ENCODE results near the gene EPB41L4A. TPM values are rescaled to one million over a fixed set of nuclear protein-coding genes. Genes with fewer than 3 reads are reported as not detected.
"Not testable (repeated sequence)": the region's sequence is repeated elsewhere in the genome, so short reads cannot be mapped to it uniquely, and the experiment has no call there.

Gene EPB41L4A
- total RNA-seq, 2 donors from 2014 or later, result 9.7 to 12.2 TPM

GRCh38 chr5:112372543-112372942 lies 46.5 kb downstream of the EPB41L4A start:
- TF ChIP-seq CTCF (IDR thresholded peaks at IDR 0.05), result no peak
- no peaks in the 10 kb centered on the region for H3K9me3 ChIP-seq
- no peaks in the 10 kb centered on the region for H3K36me3 ChIP-seq
- no peak overlapping the region for H3K4me3 ChIP-seq
- ATAC-seq (ENCODE audit: insufficient number of reproducible peaks, low FRiP score, low read depth) (no peak), DNase-seq (ENCODE audit: low spot score) (no peak)
- H3K27me3 ChIP-seq (replicated peaks; ENCODE audit: insufficient read depth), result no peaks in the 10 kb centered on the region
- no peak overlapping the region for H3K27ac ChIP-seq
- H3K4me1 ChIP-seq (ENCODE audit: control insufficient read depth in 1 of 2, low read depth in 2 of 2), result peaks cover 0 to 11% of the 10 kb centered on the region in 2 donors

- H3K27ac ChIP-seq, result no peak overlapping the region
- no peaks in the 10 kb centered on the region for H3K27me3 ChIP-seq (replicated peaks; ENCODE audit: insufficient read depth)
- H3K4me1 ChIP-seq (ENCODE audit: control insufficient read depth in 1 of 2, low read depth in 2 of 2), result peaks cover 0 to 11% of the 10 kb centered on the region in 2 donors
- DNase-seq (ENCODE audit: low spot score), result no peak
- no peak for TF ChIP-seq CTCF (IDR thresholded peaks at IDR 0.05)
- H3K4me3 ChIP-seq, result no peak overlapping the region
- no peaks in the 10 kb centered on the region for H3K36me3 ChIP-seq
- H3K9me3 ChIP-seq, result no peaks in the 10 kb centered on the region
- no peak for ATAC-seq (ENCODE audit: insufficient number of reproducible peaks, low FRiP score, low read depth)
These were observed 48.0 kb downstream of the EPB41L4A start for GRCh38 chr5:112371067-112371466.

GRCh38 chr5:112367400-112367799 lies 51.7 kb downstream of the EPB41L4A start:
- H3K4me1 ChIP-seq (ENCODE audit: control insufficient read depth in 1 of 2, low read depth in 2 of 2), result no peaks in the 10 kb centered on the region
- no peak overlapping the region for H3K27ac ChIP-seq
- H3K27me3 ChIP-seq (replicated peaks; ENCODE audit: insufficient read depth), result no peaks in the 10 kb centered on the region
- H3K4me3 ChIP-seq, result no peak overlapping the region
- H3K36me3 ChIP-seq, result no peaks in the 10 kb centered on the region
- no peaks in the 10 kb centered on the region for H3K9me3 ChIP-seq
- ATAC-seq (ENCODE audit: insufficient number of reproducible peaks, low FRiP score, low read depth), result no peak
- no peak for TF ChIP-seq CTCF (IDR thresholded peaks at IDR 0.05)
- no peak for DNase-seq (ENCODE audit: low spot score)

GRCh38 chr5:112366987-112367386 lies 52.1 kb downstream of the EPB41L4A start:
- Histone ChIP-seq H3K27ac (no peak overlapping the region), H3K9me3 (no peaks in the 10 kb centered on the region), H3K4me3 (no peak overlapping the region), H3K4me1 (ENCODE audit: control insufficient read depth in 1 of 2, low read depth in 2 of 2) (no peaks in the 10 kb centered on the region), H3K27me3 (replicated peaks; ENCODE audit: insufficient read depth) (no peaks in the 10 kb centered on the region), H3K36me3 (no peaks in the 10 kb centered on the region)
- DNase-seq (ENCODE audit: low spot score) (no peak), ATAC-seq (ENCODE audit: insufficient number of reproducible peaks, low FRiP score, low read depth) (no peak)
- TF ChIP-seq CTCF (IDR thresholded peaks at IDR 0.05), result no peak

GRCh38 chr5:112360740-112361139 lies 58.3 kb downstream of the EPB41L4A start:
- H3K36me3 ChIP-seq; H3K27me3 ChIP-seq (replicated peaks; ENCODE audit: insufficient read depth); H3K4me1 ChIP-seq (ENCODE audit: control insufficient read depth in 1 of 2, low read depth in 2 of 2); H3K9me3 ChIP-seq; H3K4me3 ChIP-seq; DNase-seq (ENCODE audit: low spot score); H3K27ac ChIP-seq; ATAC-seq (ENCODE audit: insufficient number of reproducible peaks, low FRiP score, low read depth): not testable (repeated sequence)

Measured in thoracic aorta (tissue), 2 donors.